GM18873 (cell line): Measurements from ENCODE around the gene PIP4K2C.

Experiments used
- ATAC-seq: cut with Tn5 transposase; IDR thresholded peaks from one replicate; pipeline ENCODE4 v1.9.1; 2021; ENCODE audit warnings: mild to moderate bottlenecking, moderate library complexity, moderate number of reproducible peaks; ENCODE audit not compliant: unreplicated experiment, low FRiP score

The PIP4K2C gene

DNA sequence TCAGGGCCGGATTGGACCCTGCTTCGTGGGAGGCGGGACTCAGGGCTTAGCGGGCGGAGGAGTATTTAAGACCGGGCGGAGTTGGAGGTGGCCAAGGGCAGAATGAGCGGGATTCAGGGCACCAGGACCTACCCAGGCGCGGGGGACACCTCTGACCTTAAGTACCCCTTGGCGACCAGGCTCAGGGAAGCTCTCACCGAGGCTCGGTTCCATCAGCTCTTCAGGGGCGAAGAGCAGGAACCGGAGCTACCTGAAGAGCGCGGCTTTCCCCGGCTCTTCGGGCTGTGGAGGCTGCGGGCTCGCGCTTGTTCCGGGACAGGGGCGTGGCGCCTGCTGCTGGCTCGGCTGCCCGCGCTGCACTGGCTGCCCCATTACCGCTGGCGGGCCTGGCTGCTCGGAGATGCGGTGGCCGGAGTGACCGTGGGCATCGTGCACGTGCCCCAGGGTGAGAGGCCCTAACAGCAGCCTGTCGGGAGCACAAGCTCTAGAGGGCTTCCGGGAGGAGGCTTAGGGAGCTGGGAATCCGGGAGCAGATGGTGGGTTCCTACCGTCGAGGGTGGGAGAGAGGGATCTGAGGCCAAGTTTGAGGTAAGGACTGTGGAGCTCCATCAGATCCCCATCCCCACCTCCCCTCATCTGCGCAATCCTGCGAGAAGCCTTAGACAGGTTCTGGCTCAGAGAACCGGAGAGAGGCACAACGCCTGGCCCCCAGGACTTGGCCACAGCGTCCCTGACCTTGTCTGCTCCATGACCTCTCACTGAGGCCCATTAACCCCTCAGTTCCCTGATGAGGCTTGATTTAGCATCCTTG is 28.6 kb downstream of the PIP4K2C start:
- ATAC-seq: no peak

GRCh38 chr12:57620245-57620935 is 29.4 kb downstream of the PIP4K2C start:
- ATAC-seq: no peak

GRCh38 chr12:57620936-57621496 is 30.0 kb downstream of the PIP4K2C start:
- ATAC-seq: no peak

DNA sequence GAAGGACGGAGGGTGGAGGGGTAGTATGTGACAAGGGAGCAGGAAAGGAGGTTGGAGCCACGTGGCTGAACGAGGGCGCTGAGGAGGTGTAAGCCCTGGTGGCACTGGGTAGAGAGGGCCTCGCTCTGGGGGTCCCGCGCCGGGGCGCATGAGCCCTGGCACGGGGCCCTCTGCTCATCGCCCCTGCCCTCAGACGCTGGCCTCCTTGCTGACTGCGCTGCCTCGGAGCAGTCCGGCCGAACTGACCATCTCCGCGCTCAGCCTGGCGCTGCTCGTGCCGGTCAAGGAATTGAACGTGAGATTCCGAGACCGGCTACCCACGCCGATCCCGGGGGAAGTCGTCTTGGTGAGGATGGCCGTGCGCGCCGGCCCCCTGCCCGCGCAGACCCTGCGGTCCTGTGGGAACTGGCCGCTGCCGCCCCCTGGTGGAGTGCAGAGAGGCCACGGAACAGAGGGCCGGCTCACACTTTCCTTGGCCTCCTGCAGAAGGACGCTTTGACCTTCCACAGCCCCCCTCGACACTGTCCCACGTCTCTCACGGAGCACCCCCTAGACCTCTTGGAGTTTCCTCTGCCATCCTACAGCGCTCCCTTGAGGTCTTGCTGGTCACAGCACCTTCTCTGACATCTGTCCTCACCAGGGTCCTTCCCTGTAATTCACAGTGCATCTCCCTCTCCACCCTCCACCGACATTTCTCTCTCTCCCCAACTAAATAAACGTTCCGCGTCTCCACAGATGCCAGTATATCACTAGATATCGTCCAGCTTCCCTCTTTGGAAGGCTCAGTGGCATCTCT is 30.7 kb downstream of the PIP4K2C start:
- no peak for ATAC-seq

- no peak for ATAC-seq
Measured at GRCh38 chr12:57622293-57623245, 31.6 kb downstream of the PIP4K2C start.

DNA sequence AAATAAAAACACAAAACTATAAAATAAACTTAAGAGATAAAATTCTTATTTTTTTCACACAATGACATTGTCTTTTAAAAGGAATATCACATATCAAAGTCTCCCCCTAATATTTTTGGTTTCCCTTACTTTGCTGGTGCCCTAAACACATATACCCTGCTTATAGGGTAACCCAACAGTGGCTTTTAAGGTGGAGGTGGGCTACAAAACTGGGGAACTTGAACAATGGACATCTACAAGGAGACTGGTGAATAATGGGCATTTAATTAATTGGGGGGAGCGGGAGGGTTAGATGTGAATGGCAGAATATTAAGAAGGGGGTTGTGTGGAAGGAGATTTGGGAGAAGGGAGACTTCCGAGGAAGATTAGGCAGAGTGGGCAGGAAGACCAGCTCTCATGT is 32.4 kb downstream of the PIP4K2C start:
- no peak for ATAC-seq

DNA sequence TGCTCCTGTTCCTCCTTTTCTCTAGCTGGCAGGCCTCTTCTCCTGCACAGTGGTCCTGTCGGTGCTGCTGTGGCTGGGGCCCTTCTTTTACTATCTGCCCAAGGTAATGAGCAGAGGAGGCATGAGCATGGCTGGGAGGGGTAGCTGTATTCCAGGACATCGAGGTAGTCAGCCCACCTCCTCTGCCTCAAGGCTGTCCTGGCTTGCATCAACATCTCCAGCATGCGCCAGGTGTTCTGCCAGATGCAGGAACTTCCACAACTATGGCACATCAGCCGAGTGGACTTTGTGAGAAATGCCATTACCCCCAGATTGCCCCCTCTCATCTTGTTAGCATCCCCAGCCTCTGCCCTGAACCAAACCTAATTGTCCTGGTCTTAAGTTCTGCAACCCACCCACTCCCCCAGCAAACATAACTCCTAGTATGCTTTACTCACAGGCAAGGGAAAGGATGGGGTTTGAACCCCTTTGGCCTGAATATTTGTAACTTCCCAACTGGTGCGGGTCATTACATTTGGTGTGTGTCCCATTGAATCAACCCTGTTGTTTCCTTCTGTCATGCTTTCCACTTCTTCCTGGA is 32.9 kb downstream of the PIP4K2C start:
- ATAC-seq: no peak

GRCh38 chr12:57624441-57625220 is 33.6 kb downstream of the PIP4K2C start:
- ATAC-seq: no peak

DNA sequence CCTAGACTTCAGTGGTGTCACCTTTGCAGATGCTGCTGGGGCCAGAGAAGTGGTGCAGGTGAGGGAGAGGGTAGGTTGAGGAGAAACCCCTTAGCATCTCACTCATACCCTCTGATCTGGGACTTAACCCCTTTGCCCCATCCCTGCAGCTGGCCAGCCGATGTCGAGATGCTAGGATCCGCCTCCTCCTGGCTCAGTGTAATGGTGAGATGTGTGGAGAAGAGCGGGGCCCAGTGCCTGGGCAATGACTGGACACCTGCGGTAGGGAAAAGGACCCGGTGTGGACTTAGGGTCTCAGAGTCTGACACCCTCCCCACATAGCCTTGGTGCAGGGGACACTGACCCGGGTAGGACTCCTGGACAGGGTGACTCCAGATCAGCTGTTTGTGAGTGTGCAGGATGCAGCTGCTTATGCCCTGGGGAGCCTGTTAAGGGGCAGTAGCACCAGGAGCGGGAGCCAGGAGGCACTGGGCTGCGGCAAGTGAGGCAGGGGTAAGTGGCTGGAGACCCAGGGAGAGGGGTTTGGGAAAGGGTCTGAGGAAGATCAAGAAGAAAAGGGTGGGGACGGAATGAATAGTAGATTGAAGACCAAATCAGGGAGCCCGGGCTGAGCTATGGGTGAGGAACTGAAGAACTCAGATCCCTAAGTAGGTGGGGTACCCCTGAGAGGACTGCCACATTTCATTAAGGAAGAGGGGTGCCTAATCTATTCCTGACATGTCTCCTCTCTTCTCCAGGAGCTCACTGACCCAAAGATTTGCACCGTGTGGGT is 34.5 kb downstream of the PIP4K2C start:
- ATAC-seq: no peak

DNA sequence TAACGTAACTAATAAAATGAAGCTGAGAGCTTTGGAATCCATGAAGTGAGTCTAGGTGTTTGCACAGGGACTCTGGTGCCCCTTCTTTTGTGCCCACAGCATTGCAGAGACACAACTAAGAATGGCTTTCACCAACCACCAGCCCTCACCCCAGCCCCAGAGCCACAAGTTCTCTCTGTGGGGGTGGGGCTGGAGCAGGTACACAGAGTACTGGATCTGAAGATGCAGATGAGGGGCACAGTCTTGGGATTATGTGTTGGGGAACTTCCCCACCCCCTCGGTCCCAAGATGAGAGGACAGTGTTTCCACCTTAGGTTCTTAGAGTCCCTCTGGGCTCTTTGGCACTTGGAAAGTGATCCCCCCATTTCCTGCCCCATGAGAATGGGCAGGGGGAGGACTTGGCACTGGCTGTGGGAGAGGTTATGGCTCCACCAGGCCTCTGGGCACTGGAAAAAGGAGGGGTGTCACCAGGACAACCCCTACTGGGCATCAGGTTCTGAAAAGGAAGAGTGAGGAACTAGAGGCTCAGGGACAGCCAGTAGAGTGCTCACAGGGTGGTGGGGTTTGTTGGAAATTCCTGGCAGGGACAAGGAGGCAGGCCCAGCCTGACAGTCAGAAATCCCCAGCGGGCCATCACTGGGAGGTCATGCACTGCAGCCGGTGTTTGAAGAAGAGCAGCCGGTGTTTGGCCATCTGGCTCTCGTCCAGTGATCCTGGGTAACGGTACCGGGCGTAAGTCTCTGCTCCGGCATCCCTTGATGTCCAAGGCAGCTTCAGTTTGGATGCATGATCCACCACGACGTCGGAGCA is 35.3 kb downstream of the PIP4K2C start:
- ATAC-seq: no peak

- no peak for ATAC-seq
Measured at GRCh38 chr12:57626921-57627445, 36.0 kb downstream of the PIP4K2C start.

DNA sequence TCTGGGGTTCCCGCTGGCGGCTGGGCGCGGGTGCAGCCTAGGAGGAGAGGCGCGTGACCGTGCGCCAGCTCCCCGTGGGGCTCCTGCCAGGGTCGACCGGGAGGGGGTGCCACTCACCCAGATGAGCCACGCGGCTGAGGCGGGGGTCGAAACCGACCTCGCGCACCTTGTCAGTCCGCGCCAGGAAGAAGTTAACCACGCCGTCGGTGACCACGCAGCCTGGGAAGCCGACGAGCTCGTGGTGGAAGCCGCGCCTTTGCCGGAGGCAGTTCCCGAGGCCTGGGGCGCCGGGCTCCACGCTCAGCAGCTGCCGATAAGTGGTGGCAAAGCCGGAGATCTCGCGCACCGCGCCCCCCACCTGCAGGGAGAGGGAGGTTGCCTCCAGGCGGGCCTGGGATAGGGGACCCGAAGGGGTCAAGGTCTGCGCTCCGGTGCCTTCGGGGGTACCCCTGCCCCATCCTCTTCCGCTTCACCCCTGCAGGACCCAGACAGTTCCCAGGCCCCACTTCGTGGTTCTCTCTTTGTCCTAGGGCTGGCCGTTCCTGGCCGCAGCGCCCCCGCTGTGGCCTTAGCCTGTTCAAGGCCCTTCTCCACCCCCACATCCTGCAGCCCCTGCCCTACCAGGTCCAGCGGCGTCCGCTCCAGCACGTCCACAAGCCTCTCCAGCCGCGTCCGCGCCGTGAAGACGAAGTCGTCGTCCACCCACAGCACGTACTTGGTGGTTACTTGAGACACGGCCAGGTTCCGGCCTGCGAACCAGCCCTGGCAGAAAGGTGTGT is 36.7 kb downstream of the PIP4K2C start:
- no peak for ATAC-seq

DNA sequence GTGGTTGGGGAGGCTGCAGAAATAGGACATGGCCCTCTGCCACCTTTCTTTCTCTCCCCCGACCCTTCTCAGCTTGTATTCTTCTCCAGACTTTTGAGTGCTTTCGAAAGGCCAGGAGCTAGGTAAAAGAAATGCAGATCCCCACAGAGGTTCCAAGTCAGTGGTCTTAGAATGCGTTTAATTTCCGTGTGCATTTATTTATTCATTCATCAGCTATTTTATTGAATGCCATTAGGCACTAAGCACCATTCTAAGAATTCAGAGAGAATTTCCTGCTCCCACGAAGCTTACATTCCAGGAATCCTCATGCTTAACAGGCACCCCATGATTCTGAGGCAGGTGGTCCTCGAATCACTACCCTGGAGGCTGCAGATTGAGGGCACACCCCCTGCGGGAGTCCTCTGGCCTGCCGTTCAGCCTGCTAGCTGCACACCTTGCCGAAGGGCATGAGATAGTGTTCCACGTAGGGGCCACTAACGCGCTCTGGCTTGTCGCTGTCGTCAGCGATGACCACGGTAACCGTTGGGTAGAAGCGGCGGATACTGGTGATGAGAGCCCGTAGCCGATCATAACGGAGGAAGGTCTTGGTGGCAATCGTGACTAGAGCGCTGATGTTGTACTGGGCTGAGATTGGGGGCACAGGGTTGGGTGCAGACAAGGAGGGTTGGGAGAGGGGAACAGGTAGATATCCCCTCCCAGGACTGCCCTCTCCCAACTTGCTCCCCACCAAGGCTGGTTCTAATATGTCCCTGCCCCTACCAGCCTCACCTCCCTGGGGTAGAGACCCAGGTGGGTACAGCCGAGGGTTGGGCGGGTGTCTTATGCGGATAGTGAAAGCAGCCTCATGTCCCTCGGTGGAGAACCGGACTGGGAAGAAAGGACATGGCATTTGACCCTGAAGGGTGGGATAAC is 37.5 kb downstream of the PIP4K2C start:
- ATAC-seq: no peak

- no peak for ATAC-seq
Measured at GRCh38 chr12:57629897-57630471, 39.0 kb downstream of the PIP4K2C start.
